ENCODE data around the gene NELL1. TPM values are rescaled to one million over a fixed set of nuclear protein-coding genes. Genes with fewer than 3 reads are reported as not detected.

The NELL1 gene
- total RNA-seq, 1 donor from 2014 or later: not detected

GRCh38 chr11:21582791-21583190 is 913.4 kb downstream of the NELL1 start:
- H3K4me1 Mint-ChIP-seq: no peaks in the 10 kb centered on the region
- ATAC-seq (ENCODE audit: low read depth): no peak
- intact Hi-C loops (cut with micrococcal nuclease): no loop called here
- H3K27me3 Mint-ChIP-seq: no peaks in the 10 kb centered on the region
- ChIA-PET POLR2A (no interaction called here), CTCF (no interaction called here)
- DNase-seq: no peak
- no peak overlapping the region for H3K4me3 Mint-ChIP-seq
- H3K9me3 Mint-ChIP-seq: peaks cover 7% of the 10 kb centered on the region
- H3K27ac Mint-ChIP-seq: no peak overlapping the region
- H3K36me3 Mint-ChIP-seq (ENCODE audit: low read depth): no peaks in the 10 kb centered on the region
- no peak for TF ChIP-seq CTCF (IDR thresholded peaks at IDR 0.05)

GRCh38 chr11:21588754-21589153 is 919.4 kb downstream of the NELL1 start:
- TF ChIP-seq CTCF (IDR thresholded peaks at IDR 0.05): no peak
- Mint-ChIP-seq H3K27me3 (no peaks in the 10 kb centered on the region), H3K4me1 (no peaks in the 10 kb centered on the region), H3K9me3 (peaks cover 7% of the 10 kb centered on the region), H3K27ac (no peak overlapping the region), H3K4me3 (no peak overlapping the region), H3K36me3 (ENCODE audit: low read depth) (no peaks in the 10 kb centered on the region)
- CTCF ChIA-PET: no interaction called here
- ATAC-seq (ENCODE audit: low read depth) (no peak), DNase-seq (no peak)
- POLR2A ChIA-PET: no interaction called here
- intact Hi-C loops (cut with micrococcal nuclease): no loop called here

- ATAC-seq (ENCODE audit: low read depth) (no peak), DNase-seq (no peak)
- H3K4me1 Mint-ChIP-seq: no peaks in the 10 kb centered on the region
- H3K36me3 Mint-ChIP-seq (ENCODE audit: low read depth): no peaks in the 10 kb centered on the region
- no peaks in the 10 kb centered on the region for H3K27me3 Mint-ChIP-seq
- H3K27ac Mint-ChIP-seq: no peak overlapping the region
- H3K9me3 Mint-ChIP-seq: peaks cover 3% of the 10 kb centered on the region
- intact Hi-C loops (cut with micrococcal nuclease): no loop called here
- ChIA-PET CTCF (no interaction called here), POLR2A (no interaction called here)
- no peak overlapping the region for H3K4me3 Mint-ChIP-seq
- no peak for TF ChIP-seq CTCF (IDR thresholded peaks at IDR 0.05)
Measured at GRCh38 chr11:21602699-21603098, 933.3 kb downstream of the NELL1 start.

GRCh38 chr11:21603886-21604285 is 934.5 kb downstream of the NELL1 start:
- intact Hi-C loops (cut with micrococcal nuclease): no loop called here
- H3K36me3 Mint-ChIP-seq (ENCODE audit: low read depth): no peaks in the 10 kb centered on the region
- no peak for DNase-seq
- no peak overlapping the region for H3K27ac Mint-ChIP-seq
- no peak for ATAC-seq (ENCODE audit: low read depth)
- POLR2A ChIA-PET: no interaction called here
- no peaks in the 10 kb centered on the region for H3K4me1 Mint-ChIP-seq
- no peaks in the 10 kb centered on the region for H3K27me3 Mint-ChIP-seq
- H3K9me3 Mint-ChIP-seq: peaks cover 2% of the 10 kb centered on the region
- no peak overlapping the region for H3K4me3 Mint-ChIP-seq
- TF ChIP-seq CTCF (IDR thresholded peaks at IDR 0.05): no peak
- CTCF ChIA-PET: no interaction called here

- TF ChIP-seq CTCF (IDR thresholded peaks at IDR 0.05): no peak
- POLR2A ChIA-PET: no interaction called here
- DNase-seq (no peak), ATAC-seq (ENCODE audit: low read depth) (no peak)
- Mint-ChIP-seq H3K27me3 (no peaks in the 10 kb centered on the region), H3K27ac (no peak overlapping the region), H3K36me3 (ENCODE audit: low read depth) (no peaks in the 10 kb centered on the region), H3K4me3 (no peak overlapping the region), H3K9me3 (peaks cover 2% of the 10 kb centered on the region), H3K4me1 (no peaks in the 10 kb centered on the region)
- intact Hi-C loops (cut with micrococcal nuclease): no loop called here
- CTCF ChIA-PET: no interaction called here
Measured at GRCh38 chr11:21604564-21604963, 935.2 kb downstream of the NELL1 start.
